HepG2 (cell line): ENCODE measurements around the gene ENTREP3. TPM values are rescaled to one million over a fixed set of nuclear protein-coding genes. Genes with fewer than 3 reads are reported as not detected.

Experiments used
- ATAC-seq: fragments of 200-7000 bp; cut with Tn5 transposase; 3 replicates; pipeline ENCODE4 v1.9.1; 2020; ENCODE audit warnings: mild to moderate bottlenecking, moderate library complexity
- BruUV-seq: library from RNA; stranded (reverse); fragments of 400-500 nt; replicated peaks from 2 replicates; lab custom pipeline; 2021; lab: Mats Ljungman, UMichigan
- CTCF ChIA-PET: fragments of 300-600 bp; formaldehyde crosslinking; extraction: SDS; loops from one replicate; lab custom pipeline; 2021; ENCODE audit warnings: low total read pairs, inconsistent platforms, low intra/inter-chr PET ratio; lab: Yijun Ruan, JAX
- POLR2A ChIA-PET: fragments of 350-600 bp; sonication (Branson Sonifier 250); formaldehyde crosslinking; loops from one replicate; lab custom pipeline; 2020; ENCODE audit warnings: antibody characterized with exemption, inconsistent platforms; lab: Yijun Ruan, JAX
- DNase-seq: peaks from one replicate; pipeline ENCODE4 v3.0.0-alpha.2; 2015; ENCODE audit warnings: low spot score
- FAIRE-seq: peaks from 3 replicates; lab custom pipeline; 2011; peaks lifted over from hg19 to GRCh38; lab: Jason Lieb, UNC
- H2AFZ ChIP-seq: one replicate; pipeline ENCODE4 v1.6.1; 2011; ENCODE audit warnings: low read length, inconsistent platforms
- H3K27ac ChIP-seq: fragments of 300-600 bp; 3 replicates; pipeline ENCODE4 v1.8.0; 2011; ENCODE audit warnings: mixed run types, mild to moderate bottlenecking, mixed read lengths, low read length, inconsistent platforms; ENCODE audit not compliant: insufficient read depth; ENCODE audit errors: extremely low read length
- H3K27me3 ChIP-seq, 2 experiments: fragments of 200-600 bp in 1 of 2; 2 replicates in 1 of 2; 3 replicates in 1 of 2; pipeline versions ENCODE4 v1.6.0 to v1.8.0; 2011; ENCODE audit warnings: low read length in 2 of 2, mild to moderate bottlenecking in 2 of 2, moderate library complexity in 2 of 2, inconsistent platforms in 1 of 2; ENCODE audit not compliant: insufficient read depth in 2 of 2, control insufficient read depth in 1 of 2
- H3K36me3 ChIP-seq, 2 experiments: fragments of 200-600 bp in 1 of 2; replicated peaks in 1 of 2; 2 replicates in 1 of 2; 3 replicates in 1 of 2; pipeline versions ENCODE4 v1.5.1 to v1.8.0; 2011; ENCODE audit warnings: low read length in 2 of 2, inconsistent platforms in 1 of 2; ENCODE audit not compliant: insufficient read depth in 2 of 2, control insufficient read depth in 1 of 2
- H3K4me1 ChIP-seq: 2 replicates; pipeline ENCODE4 v1.5.1; 2012; ENCODE audit warnings: low read length, inconsistent platforms; ENCODE audit not compliant: insufficient read depth
- H3K4me2 ChIP-seq: 2 replicates; pipeline ENCODE4 v1.6.0; 2011; ENCODE audit warnings: low read depth, low read length, inconsistent platforms
- H3K4me3 ChIP-seq, 3 experiments: fragments of 200-600 bp in 1 of 3; sonication (generic), shearing (Covaris generic) in 1 of 3; replicated peaks in 1 of 3; 2 replicates each; pipeline ENCODE4 v1.5.1; 2011 to 2016; ENCODE audit warnings: low read length in 3 of 3, inconsistent platforms in 2 of 3, low read depth in 2 of 3, mild to moderate bottlenecking in 2 of 3, control low read depth in 1 of 3, mixed read lengths in 1 of 3; ENCODE audit not compliant: insufficient read depth in 1 of 3
- H3K79me2 ChIP-seq: one replicate; pipeline ENCODE4 v1.6.1; 2011; ENCODE audit warnings: low read length, inconsistent platforms; ENCODE audit not compliant: insufficient read depth
- H3K9ac ChIP-seq: 2 replicates; pipeline ENCODE4 v1.6.0; 2011; ENCODE audit warnings: mild to moderate bottlenecking, low read depth, low read length, inconsistent platforms; ENCODE audit not compliant: insufficient read depth
- H3K9me3 ChIP-seq: 2 replicates; pipeline ENCODE4 v1.5.1; 2012; ENCODE audit warnings: mild to moderate bottlenecking, low read length
- H4K20me1 ChIP-seq: 2 replicates; pipeline ENCODE4 v1.6.0; 2011; ENCODE audit warnings: inconsistent platforms, mild to moderate bottlenecking, low read length, moderate library complexity; ENCODE audit not compliant: insufficient read depth
- ARNTL ChIP-seq: sonication (generic); formaldehyde crosslinking; IDR thresholded peaks from 2 replicates; pipeline ENCODE4 v1.4.0; 2020; ENCODE audit warnings: mild to moderate bottlenecking, missing genetic modification reagents
- BCL6 ChIP-seq: IDR thresholded peaks from 2 replicates; pipeline ENCODE4 v1.6.1; 2016; ENCODE audit warnings: missing genetic modification reagents, missing compliant biosample characterization
- HNF4A ChIP-seq: sonication (generic); formaldehyde crosslinking; IDR thresholded peaks from 2 replicates; pipeline ENCODE4 v1.4.0; 2020; ENCODE audit warnings: missing genetic modification reagents
- KDM2A ChIP-seq: sonication (generic); formaldehyde crosslinking; IDR thresholded peaks from 2 replicates; pipeline ENCODE4 v1.4.0; 2020; ENCODE audit warnings: low read depth, missing genetic modification reagents, borderline replicate concordance
- MEF2D ChIP-seq: sonication (generic); formaldehyde crosslinking; IDR thresholded peaks from 2 replicates; pipeline ENCODE4 v1.5.1; 2020; ENCODE audit warnings: mild to moderate bottlenecking, missing genetic modification reagents
- MIER2 ChIP-seq: IDR thresholded peaks from 2 replicates; pipeline ENCODE4 v1.6.1; 2016; ENCODE audit warnings: missing biosample characterization, missing genetic modification reagents
- NCOA2 ChIP-seq: sonication (generic); formaldehyde crosslinking; IDR thresholded peaks from 2 replicates; pipeline ENCODE4 v1.8.0; 2022; ENCODE audit warnings: inconsistent platforms
- NPAS2 ChIP-seq: sonication (generic); formaldehyde crosslinking; IDR thresholded peaks from 2 replicates; pipeline ENCODE4 v1.8.0; 2022; ENCODE audit warnings: mild to moderate bottlenecking, missing genetic modification reagents, borderline replicate concordance
- PAXIP1 ChIP-seq: sonication (generic); formaldehyde crosslinking; conservative IDR thresholded peaks from 2 replicates; pipeline ENCODE4 v1.4.0; 2020; ENCODE audit warnings: mild to moderate bottlenecking, missing genetic modification reagents, moderate library complexity
- POLR2A ChIP-seq, 2 experiments: IDR thresholded peaks; 2 replicates each; pipeline ENCODE4 v1.6.1; 2011; ENCODE audit warnings: low read depth in 2 of 2, low read length in 2 of 2, mild to moderate bottlenecking in 1 of 2, moderate library complexity in 1 of 2; ENCODE audit not compliant: insufficient read depth in 1 of 2
- POLR2G ChIP-seq: fragments of 200-400 bp; formaldehyde crosslinking; IDR thresholded peaks from 2 replicates; pipeline ENCODE4 v1.6.1; 2018; ENCODE audit warnings: mild to moderate bottlenecking, low read depth, low read length, moderate library complexity
- RARA ChIP-seq: IDR thresholded peaks from 2 replicates; pipeline ENCODE4 v1.6.1; 2016; ENCODE audit warnings: missing genetic modification reagents, missing compliant biosample characterization
- RXRA ChIP-seq: sonication (generic); formaldehyde crosslinking; IDR thresholded peaks from 2 replicates; pipeline ENCODE4 v1.5.1; 2020; ENCODE audit warnings: missing genetic modification reagents
- SPEN ChIP-seq: sonication (generic); formaldehyde crosslinking; IDR thresholded peaks from 2 replicates; pipeline ENCODE4 v1.5.1; 2020; ENCODE audit warnings: low read depth, mild to moderate bottlenecking, missing genetic modification reagents
- THAP11 ChIP-seq: IDR thresholded peaks from 2 replicates; pipeline ENCODE4 v1.6.1; 2016; ENCODE audit warnings: missing biosample characterization, missing genetic modification reagents
- TRIM22 ChIP-seq: fragments of 450-650 bp; IDR thresholded peaks from 2 replicates; pipeline ENCODE4 v1.6.1; 2017
- ZNF451 ChIP-seq: sonication (generic); formaldehyde crosslinking; IDR thresholded peaks from 2 replicates; pipeline ENCODE4 v1.5.0; 2020; ENCODE audit warnings: mild to moderate bottlenecking, missing genetic modification reagents
- ZNF691 ChIP-seq: sonication (generic); formaldehyde crosslinking; IDR thresholded peaks from 2 replicates; pipeline ENCODE4 v1.4.0; 2020; ENCODE audit warnings: missing genetic modification reagents, low read depth, mild to moderate bottlenecking, borderline replicate concordance
- ZNF747 ChIP-seq: sonication (generic); formaldehyde crosslinking; IDR thresholded peaks from 2 replicates; pipeline ENCODE4 v1.8.1; 2023; ENCODE audit warnings: missing genetic modification reagents, mild to moderate bottlenecking, borderline replicate concordance
- ZNF766 ChIP-seq: sonication (generic); formaldehyde crosslinking; IDR thresholded peaks from 2 replicates; pipeline ENCODE4 v1.5.0; 2020; ENCODE audit warnings: missing genetic modification reagents, borderline replicate concordance
- WGBS: methylation state at CpG from one replicate; pipeline ENCODE4 v1.1.6; 2017; ENCODE audit warnings: low lambda C conversion rate; 5-methylcytosine and 5-hydroxymethylcytosine counted together
- in situ Hi-C: cut with HindIII; loops from 2 replicates; pipeline ENCODE4 v1.10.0; 2017; ENCODE audit warnings: low pct_unique_long_range_greater_than_20kb; ENCODE audit not compliant: extremely low pct_ligation_motif_present
- intact Hi-C: fragments of 100-400 bp; cut with micrococcal nuclease; formaldehyde crosslinking; loops from one replicate; pipeline ENCODE4 v1.10.0; 2022; ENCODE audit not compliant: unreplicated experiment
- polyA plus RNA-seq, 8 experiments: library from polyadenylated mRNA; depleted of rRNA in 3 of 8; stranded (reverse) in 7 of 8; unstranded in 1 of 8; fragments of >200 nt; fragmentation: Illumina TruSeq in 4 of 8; extraction: Trizol in 4 of 8; gene quantifications; 2 replicates each; pipeline versions ENCODE4 v1.2.1 to v1.2.3, GENCODE V29; 2011 to 2016; ENCODE audit warnings: low read depth in 4 of 8, missing spikeins in 1 of 8, mixed read lengths in 1 of 8; ENCODE audit not compliant: insufficient read depth in 1 of 8
- total RNA-seq, 5 experiments: library from RNA; depleted of rRNA; stranded (reverse); fragments of >200 nt; fragmentation: Illumina TruSeq; extraction: Trizol; gene quantifications; 2 replicates each; pipeline ENCODE4 v1.2.3, GENCODE V29; 2016; ENCODE audit warnings: low read depth in 1 of 5

Gene ENTREP3
- total and polyA plus RNA-seq, 2 of the 13 experiments (the other 11 are each of a cell fraction or from before 2014, with no cell fraction given) = 4.1 to 9.9 TPM

- TF ChIP-seq BCL6 (0 out of 2 replicates have a peak, but pooled peaks have one; percentile 14), THAP11 (CRISPR knock-in tag) (peak; percentile 50; the same call in 1 of the 2 replicates), HNF4A (CRISPR knock-in tag) (peak; percentile 87), MIER2 (no peak), MEF2D (0 out of 2 replicates have a peak, but pooled peaks have one; percentile 39), ZNF451 (CRISPR knock-in tag) (no peak), ZNF747 (CRISPR knock-in tag) (no peak), ARNTL (CRISPR knock-in tag) (0 out of 2 replicates have a peak, but pooled peaks have one; percentile 27), RARA (CRISPR knock-in tag) (peak; percentile 59; the same call in 1 of the 2 replicates)
Measured at GRCh38 chr1:155286544-155286943, 31.3 kb upstream of the ENTREP3 start (continued).

- Histone ChIP-seq H3K27me3 (no peaks in the 10 kb centered on the region), H3K4me2 (peak overlapping the region; percentile 58), H3K4me1 (peaks cover 40% of the 10 kb centered on the region), H3K36me3 (no peaks in the 10 kb centered on the region; a peak in 1 of 5 replicates), H3K9me3 (no peaks in the 10 kb centered on the region), H3K79me2 (no peaks in the 10 kb centered on the region), H3K4me3 (peak overlapping the region in 1 of 3 experiments; percentile 30; a peak in 2 of 6 replicates), H3K9ac (no peak overlapping the region), H4K20me1 (no peaks in the 10 kb centered on the region), H2AFZ (no peak overlapping the region), H3K27ac (peak overlapping the region; percentile 73)
- ChIA-PET CTCF (no interaction called here), POLR2A (interaction anchor here (1.0 to 2.3 kb wide), 6 partner anchors 13 to 38 kb away, joined by 3 to 21 read pairs (median 10); partner anchors contain the start of genes CLK2, FDPS, PKLR and SCAMP3)
- BruUV-seq = no TSS peak
- DNase-seq (no peak), ATAC-seq (peak; percentile 53), FAIRE-seq (peak; percentile 4)
- 80% methylated on average over 5 of the region's 18 CpGs for WGBS
- intact Hi-C loops = no loop called here
- in situ Hi-C loops = no loop called here
- TF ChIP-seq ZNF691 = 0 out of 2 replicates have a peak, but pooled peaks have one; percentile 56
- TF ChIP-seq POLR2G = no peak
- no peak for TF ChIP-seq TRIM22
- peak; percentile 45; the same call in 1 of the 2 replicates for TF ChIP-seq SPEN (CRISPR knock-in tag)
- peak; percentile 51; the same call in 1 of the 2 replicates for TF ChIP-seq NCOA2
- TF ChIP-seq ZNF766 = no peak
- TF ChIP-seq POLR2A (IDR thresholded peaks at IDR 0.05; ENCODE audit: insufficient read depth in 1 of 2, low read depth in 2 of 2, low read length in 2 of 2) = peak; percentile 15 to 45; a peak in 2 of 4 replicates
- TF ChIP-seq NPAS2 (CRISPR knock-in tag) = no peak
- TF ChIP-seq KDM2A (CRISPR knock-in tag) = peak; percentile 45
- peak; percentile 53 for TF ChIP-seq PAXIP1 (CRISPR knock-in tag)
- TF ChIP-seq RXRA (CRISPR knock-in tag) = peak; percentile 93
Measured at GRCh38 chr1:155285631-155286044, 30.4 kb upstream of the ENTREP3 start.
